IMR-90 (cell line): Measurements from ENCODE around the gene CUL3. TPM values are rescaled to one million over a fixed set of nuclear protein-coding genes. Genes with fewer than 3 reads are reported as not detected.
"Not testable (repeated sequence)": the region's sequence is repeated elsewhere in the genome, so short reads cannot be mapped to it uniquely, and the experiment has no call there.

ENCODE experiments used
- ATAC-seq: fragments of 200-7000 bp; cut with Tn5 transposase; 2 replicates; pipeline ENCODE4 v1.9.1; 2020; ENCODE audit warnings: low read depth, mild to moderate bottlenecking, moderate library complexity
- BruUV-seq: library from RNA; stranded (reverse); fragments of 400-500 nt; replicated peaks from 2 replicates; lab custom pipeline; 2021; lab: Mats Ljungman, UMichigan
- CTCF ChIA-PET: fragments of 300-600 bp; formaldehyde crosslinking; extraction: SDS; loops from one replicate; lab custom pipeline; 2021; ENCODE audit warnings: antibody characterized with exemption; lab: Yijun Ruan, JAX
- POLR2A ChIA-PET: fragments of 300-600 bp; sonication (Branson Sonifier 250); formaldehyde crosslinking; loops from one replicate; lab custom pipeline; 2022; ENCODE audit warnings: antibody characterized with exemption; ENCODE audit not compliant: unreplicated experiment; lab: Charles Lee
- DNase-seq: peaks from one replicate; pipeline ENCODE4 v3.0.0; 2013
- H2AFZ ChIP-seq: replicated peaks from 2 replicates; pipeline ENCODE3; 2013; ENCODE audit warnings: low read length, mild to moderate bottlenecking; ENCODE audit not compliant: poor library complexity
- H2AK5ac ChIP-seq: 2 replicates; pipeline ENCODE4 v1.6.1; 2013; ENCODE audit warnings: low read depth, low read length, inconsistent platforms
- H2AK9ac ChIP-seq: replicated peaks from 2 replicates; pipeline ENCODE3; 2013; ENCODE audit warnings: mild to moderate bottlenecking, low read depth, low read length, moderate library complexity; ENCODE audit not compliant: poor library complexity
- H2BK120ac ChIP-seq: 2 replicates; pipeline ENCODE4 v1.6.1; 2013; ENCODE audit warnings: low read depth, low read length, inconsistent platforms
- H2BK15ac ChIP-seq: 3 replicates; pipeline ENCODE4 v1.6.1; 2013; ENCODE audit warnings: low read depth, low read length, inconsistent platforms
- H2BK20ac ChIP-seq: 2 replicates; pipeline ENCODE4 v1.6.1; 2013; ENCODE audit warnings: low read depth, mild to moderate bottlenecking, inconsistent platforms, low read length, moderate library complexity
- H2BK5ac ChIP-seq: 2 replicates; pipeline ENCODE4 v1.6.1; 2013; ENCODE audit warnings: mild to moderate bottlenecking, low read depth, low read length, inconsistent platforms; ENCODE audit not compliant: poor library complexity, severe bottlenecking
- H3K14ac ChIP-seq: replicated peaks from 2 replicates; pipeline ENCODE4 v1.6.1; 2013; ENCODE audit warnings: low read depth, low read length, inconsistent platforms
- H3K18ac ChIP-seq: 2 replicates; pipeline ENCODE4 v1.6.1; 2013; ENCODE audit warnings: low read depth, low read length, control low read depth
- H3K23ac ChIP-seq: 2 replicates; pipeline ENCODE4 v1.6.1; 2013; ENCODE audit warnings: low read depth, low read length, inconsistent platforms
- H3K27ac ChIP-seq: 2 replicates; pipeline ENCODE4 v1.5.1; 2013; ENCODE audit warnings: mild to moderate bottlenecking, control low read depth, low read length; ENCODE audit not compliant: insufficient read depth
- H3K27me3 ChIP-seq: 2 replicates; pipeline ENCODE4 v1.6.1; 2013; ENCODE audit warnings: low read length; ENCODE audit not compliant: control insufficient read depth, insufficient read depth
- H3K36me3 ChIP-seq: 2 replicates; pipeline ENCODE4 v1.6.1; 2013; ENCODE audit warnings: low read length, mixed read lengths; ENCODE audit not compliant: control insufficient read depth, insufficient read depth
- H3K4ac ChIP-seq: 2 replicates; pipeline ENCODE4 v1.6.1; 2013; ENCODE audit warnings: low read depth, low read length, inconsistent platforms
- H3K4me1 ChIP-seq: 2 replicates; pipeline ENCODE4 v1.6.1; 2013; ENCODE audit warnings: low read length, mixed read lengths; ENCODE audit not compliant: control insufficient read depth, insufficient read depth
- H3K4me2 ChIP-seq: 2 replicates; pipeline ENCODE4 v1.6.1; 2013; ENCODE audit warnings: low read depth, mild to moderate bottlenecking, control low read depth, low read length, moderate library complexity
- H3K4me3 ChIP-seq: 2 replicates; pipeline ENCODE4 v1.5.1; 2013; ENCODE audit warnings: low read depth, mild to moderate bottlenecking, control low read depth, low read length, moderate library complexity; ENCODE audit not compliant: insufficient read depth
- H3K56ac ChIP-seq: 2 replicates; pipeline ENCODE4 v1.6.1; 2013; ENCODE audit warnings: low read length, inconsistent platforms; ENCODE audit not compliant: insufficient read depth; ENCODE audit errors: extremely low read depth
- H3K79me1 ChIP-seq, 2 experiments: 2 replicates each; pipeline ENCODE4 v1.6.1; 2013; ENCODE audit warnings: low read length in 2 of 2, inconsistent platforms in 1 of 2, low read depth in 1 of 2
- H3K9ac ChIP-seq: 2 replicates; pipeline ENCODE4 v1.6.1; 2013; ENCODE audit warnings: low read depth, low read length, control low read depth
- H3K9me1 ChIP-seq: 2 replicates; pipeline ENCODE4 v1.6.1; 2013; ENCODE audit warnings: low read length, inconsistent platforms; ENCODE audit not compliant: insufficient read depth
- H3K9me3 ChIP-seq: 2 replicates; pipeline ENCODE4 v1.6.1; 2013; ENCODE audit warnings: low read length; ENCODE audit not compliant: control insufficient read depth, insufficient read depth
- H4K20me1 ChIP-seq: 2 replicates; pipeline ENCODE4 v1.6.1; 2013; ENCODE audit warnings: low read length, inconsistent platforms; ENCODE audit not compliant: insufficient read depth
- H4K5ac ChIP-seq: 2 replicates; pipeline ENCODE4 v1.6.1; 2013; ENCODE audit warnings: mild to moderate bottlenecking, low read depth, low read length, control low read depth
- H4K8ac ChIP-seq, 2 experiments: 2 replicates each; pipeline ENCODE4 v1.6.1; 2013; ENCODE audit warnings: low read depth in 2 of 2, low read length in 2 of 2, control low read depth in 1 of 2, inconsistent platforms in 1 of 2
- H4K91ac ChIP-seq: 2 replicates; pipeline ENCODE4 v1.6.1; 2013; ENCODE audit warnings: low read depth, low read length, inconsistent platforms; ENCODE audit not compliant: insufficient read depth
- WGBS, 2 experiments: methylation state at CpG; one replicate each; pipeline versions ENCODE4 v1.1.5 to v1.1.7; 2013; ENCODE audit warnings: missing lambda C conversion rate in 2 of 2; ENCODE audit not compliant: insufficient read length in 1 of 2; ENCODE audit errors: extremely low coverage in 2 of 2; 5-methylcytosine and 5-hydroxymethylcytosine counted together
- dilution Hi-C: fragments of 300-500 bp; cut with HindIII; formaldehyde crosslinking; loops from one replicate; pipeline ENCODE4 v1.14.3; 2018; ENCODE audit warnings: low sequenced_read_pairs; ENCODE audit not compliant: unreplicated experiment
- in situ Hi-C: fragments of 300-500 bp; cut with MboI; formaldehyde crosslinking; loops from 3 replicates; pipeline ENCODE4 v1.14.3; 2019; ENCODE audit warnings: low sequenced_read_pairs, inconsistent platforms, mixed read lengths
- intact Hi-C: fragments of 100-400 bp; cut with micrococcal nuclease; formaldehyde crosslinking; loops from 2 replicates; pipeline ENCODE4 v1.10.0; 2022
- polyA plus RNA-seq, 3 experiments: library from polyadenylated mRNA; depleted of rRNA; stranded (reverse); fragments of >200 nt; gene quantifications; 2 replicates each; pipeline ENCODE4 v1.2.3, GENCODE V29; 2012; ENCODE audit warnings: low replicate concordance in 1 of 3
- total RNA-seq: library from RNA; depleted of rRNA; stranded (reverse); fragments of >200 nt; gene quantifications from 2 replicates; pipeline ENCODE4 v1.2.3, GENCODE V29; 2012

Gene CUL3
- total and polyA plus RNA-seq, 2 of the 4 experiments (the other 2 are of a cell fraction): 33.7 to 45.7 TPM

- H2AFZ ChIP-seq, H4K5ac ChIP-seq, H3K36me3 ChIP-seq, H2AK5ac ChIP-seq, H2BK20ac ChIP-seq, in situ Hi-C loops, H2BK5ac ChIP-seq, H3K4me1 ChIP-seq, H4K8ac ChIP-seq, BruUV-seq, H3K79me1 ChIP-seq, H4K20me1 ChIP-seq, H3K56ac ChIP-seq, ATAC-seq, H3K4me2 ChIP-seq, POLR2A ChIA-PET, DNase-seq, H2BK15ac ChIP-seq, H3K9ac ChIP-seq, H2AK9ac ChIP-seq, H3K9me1 ChIP-seq, intact Hi-C loops, H3K27me3 ChIP-seq, H3K4ac ChIP-seq, CTCF ChIA-PET, H4K91ac ChIP-seq, H3K18ac ChIP-seq, dilution Hi-C loops, H3K14ac ChIP-seq, H3K4me3 ChIP-seq, H3K23ac ChIP-seq, H3K9me3 ChIP-seq, H3K27ac ChIP-seq, H2BK120ac ChIP-seq: not testable (repeated sequence)
- WGBS, 2 experiments: 60% methylated on average over 1 of the region's 17 CpGs; no CpG with 5 or more reads in 1 of the 2 experiments
Observed at GRCh38 chr2:224602778-224603375, 17.7 kb upstream of the CUL3 start.
